Fibroblast of skin of left quadriceps (primary cell): ENCODE data around the gene RNF227.
"Not testable (repeated sequence)": the region's sequence is repeated elsewhere in the genome, so short reads cannot be mapped to it uniquely, and the experiment has no call there.

Experiments used
- DNase-seq, 2 experiments: peaks; one replicate each; pipeline ENCODE4 v3.0.0-alpha.2; 2013; ENCODE audit warnings: low read depth in 2 of 2

The RNF227 gene

DNA sequence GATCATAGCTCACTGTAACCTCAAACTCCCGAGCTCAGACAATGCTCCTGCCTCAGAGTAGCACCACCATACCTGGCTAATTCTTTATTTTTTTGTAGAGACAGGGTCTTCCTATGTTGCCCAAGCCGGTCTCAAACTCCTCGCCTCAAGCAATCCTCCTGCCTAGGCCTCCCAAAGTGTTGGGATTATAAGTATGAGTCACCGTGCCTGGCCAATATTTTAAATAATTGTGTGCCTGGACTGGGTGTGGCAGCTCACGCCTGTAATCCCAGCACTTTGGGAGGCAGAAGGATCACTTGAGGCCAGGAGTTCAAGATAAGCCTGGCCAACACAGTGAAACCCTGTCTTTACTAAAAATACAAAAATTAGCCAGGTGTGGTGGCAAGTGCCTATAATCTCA, 51.7 kb downstream of the RNF227 start:
- DNase-seq = not testable (repeated sequence)
